Suprapubic skin (tissue), 4 donors: Measurements from ENCODE around the gene PRXL2B. TPM values are rescaled to one million over a fixed set of nuclear protein-coding genes. Genes with fewer than 3 reads are reported as not detected.

Experiments used
- DNase-seq, 2 donors: peaks; one replicate each; pipeline ENCODE4 v3.0.0-alpha.2; 2019; ENCODE audit warnings: low spot score in 2 of 2
- H3K27ac ChIP-seq: fragments of 200-600 bp; sonication (generic); one replicate; pipeline ENCODE4 v1.5.1; 2019
- H3K27me3 ChIP-seq: fragments of 200-600 bp; sonication (generic); one replicate; pipeline ENCODE4 v1.5.1; 2019
- H3K36me3 ChIP-seq: fragments of 200-600 bp; sonication (generic); one replicate; pipeline ENCODE4 v1.5.1; 2019
- H3K4me1 ChIP-seq: fragments of 200-600 bp; sonication (generic); one replicate; pipeline ENCODE4 v1.5.1; 2019
- H3K4me3 ChIP-seq: fragments of 200-600 bp; sonication (generic); one replicate; pipeline ENCODE4 v1.5.1; 2019; ENCODE audit warnings: mild to moderate bottlenecking
- H3K9me3 ChIP-seq: fragments of 200-600 bp; sonication (generic); one replicate; pipeline ENCODE4 v1.5.1; 2019
- CTCF ChIP-seq, 2 donors: fragments of 200-600 bp in 1 of 2; fragments of 450-650 bp in 1 of 2; sonication (generic) in 1 of 2; IDR thresholded peaks; one replicate each; pipeline ENCODE4 v1.5.1; 2016 to 2019; ENCODE audit warnings: antibody characterized with exemption in 2 of 2, mild to moderate bottlenecking in 1 of 2, moderate library complexity in 1 of 2
- EP300 ChIP-seq: sonication (generic); formaldehyde crosslinking; IDR thresholded peaks from one replicate; pipeline ENCODE4 v1.6.1; 2017; ENCODE audit warnings: antibody characterized with exemption
- POLR2A ChIP-seq, 2 donors: fragments of 450-650 bp; IDR thresholded peaks; one replicate each; pipeline ENCODE4 v1.6.1; 2017; ENCODE audit warnings: antibody characterized with exemption in 2 of 2, mild to moderate bottlenecking in 2 of 2, moderate library complexity in 2 of 2
- POLR2AphosphoS5 ChIP-seq, 3 donors: sonication (generic); formaldehyde crosslinking; IDR thresholded peaks; one replicate each; pipeline ENCODE4 v1.6.1; 2017; ENCODE audit warnings: antibody characterized with exemption in 3 of 3
- WGBS: methylation state at CpG from one replicate; pipeline ENCODE4 v1.1.5; 2018; 5-methylcytosine and 5-hydroxymethylcytosine counted together
- total RNA-seq, 4 donors: library from RNA; depleted of rRNA; stranded (reverse); fragments of >200 nt; gene quantifications; one replicate each; pipeline ENCODE4 v1.1.0, GENCODE V29; 2016

The PRXL2B gene
- total RNA-seq, 4 donors from 2014 or later, result 9.7 to 16.3 (median 10.7) TPM

- Histone ChIP-seq H3K36me3 (no peaks in the 10 kb centered on the region), H3K4me3 (no peak overlapping the region), H3K9me3 (no peaks in the 10 kb centered on the region), H3K4me1 (peaks cover 48% of the 10 kb centered on the region), H3K27ac (no peak overlapping the region), H3K27me3 (peaks cover 20% of the 10 kb centered on the region)
- 31% methylated on average over 12 of the region's 39 CpGs for WGBS
- TF ChIP-seq EP300, result no peak
- no peak for TF ChIP-seq CTCF (IDR thresholded peaks at IDR 0.05)
- no peak for TF ChIP-seq POLR2A (IDR thresholded peaks at IDR 0.05)
- no peak for TF ChIP-seq POLR2AphosphoS5 (IDR thresholded peaks at IDR 0.05)
- no peak for DNase-seq
Observed at GRCh38 chr1:2540816-2541492, 45.6 kb upstream of the PRXL2B start.

DNA sequence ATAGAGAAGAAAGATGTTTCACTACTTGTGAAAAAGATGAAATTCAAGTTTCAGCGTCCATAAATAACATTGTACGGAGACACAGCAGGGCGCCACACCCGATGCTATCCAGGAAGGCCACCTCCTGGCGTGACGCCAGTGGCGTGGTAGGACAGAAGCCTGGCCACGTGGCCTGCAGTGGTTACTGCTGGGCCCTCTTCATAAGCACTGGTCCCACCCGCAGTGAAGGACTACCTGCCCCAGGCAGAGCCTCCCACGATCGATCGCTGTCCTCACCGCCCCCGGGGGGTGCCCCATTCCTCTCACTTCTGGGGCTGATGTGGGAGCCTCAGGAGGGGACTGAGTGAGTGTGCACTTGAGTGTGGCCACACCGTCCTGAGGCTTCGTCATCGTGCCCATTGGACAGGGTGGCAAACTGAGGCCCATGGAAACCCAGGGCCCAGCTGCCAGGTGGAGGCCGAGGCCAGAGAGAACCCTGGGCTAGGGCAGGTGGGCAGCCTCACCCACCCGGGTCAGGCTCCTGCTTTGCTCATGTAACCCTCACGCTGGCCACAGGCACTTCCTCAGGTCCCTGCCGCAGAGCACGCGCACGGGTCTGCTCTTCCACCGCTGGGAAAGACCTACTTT lies 44.8 kb upstream of the PRXL2B start:
- no peaks in the 10 kb centered on the region for H3K36me3 ChIP-seq
- DNase-seq, result no peak
- H3K27me3 ChIP-seq, result peaks cover 15% of the 10 kb centered on the region
- no peak overlapping the region for H3K4me3 ChIP-seq
- 59% methylated on average over 15 of the region's 25 CpGs for WGBS
- peaks cover 53% of the 10 kb centered on the region for H3K4me1 ChIP-seq
- no peak overlapping the region for H3K27ac ChIP-seq
- TF ChIP-seq POLR2AphosphoS5 (IDR thresholded peaks at IDR 0.05), result no peak
- no peak for TF ChIP-seq POLR2A (IDR thresholded peaks at IDR 0.05)
- TF ChIP-seq CTCF (IDR thresholded peaks at IDR 0.05), result no peak
- no peak for TF ChIP-seq EP300
- no peaks in the 10 kb centered on the region for H3K9me3 ChIP-seq

DNA sequence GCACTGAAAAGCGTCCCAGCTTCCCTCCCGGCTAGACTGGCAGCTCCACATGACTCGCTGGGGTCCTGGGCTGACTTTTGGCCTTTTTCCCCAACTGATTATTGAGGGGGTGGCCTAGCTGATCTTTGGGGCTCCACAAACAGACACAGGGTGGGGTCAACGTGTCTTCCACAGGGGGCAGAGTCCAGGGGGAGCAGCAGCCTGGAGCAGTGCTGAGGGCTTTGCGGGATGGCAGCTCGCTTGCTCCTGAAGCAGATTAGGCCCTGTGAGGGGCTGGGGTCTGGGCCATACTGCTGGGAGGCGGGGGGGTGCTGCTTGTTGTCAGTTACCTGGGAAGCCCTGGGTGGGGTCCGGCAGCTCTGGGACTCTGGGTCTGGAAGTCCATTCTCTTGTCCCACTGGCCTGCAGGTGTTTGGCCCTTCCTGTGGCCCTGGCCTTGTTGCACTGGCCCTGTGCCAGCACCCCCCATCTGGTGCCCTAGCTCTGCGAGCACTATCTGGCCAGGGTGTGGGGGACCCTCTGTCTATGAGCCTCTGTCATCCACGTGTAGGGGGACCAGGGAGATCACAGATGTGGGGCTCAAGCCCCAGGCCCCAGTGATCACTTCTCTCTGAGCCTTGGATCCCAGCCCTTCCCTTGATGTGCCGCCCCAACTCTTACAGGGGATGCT lies 44.2 kb upstream of the PRXL2B start:
- 72% methylated on average over 3 of the region's 11 CpGs for WGBS
- no peaks in the 10 kb centered on the region for H3K36me3 ChIP-seq
- H3K27me3 ChIP-seq, result peaks cover 15% of the 10 kb centered on the region
- no peaks in the 10 kb centered on the region for H3K9me3 ChIP-seq
- no peak for DNase-seq
- peaks cover 59% of the 10 kb centered on the region for H3K4me1 ChIP-seq
- no peak for TF ChIP-seq POLR2A (IDR thresholded peaks at IDR 0.05)
- no peak for TF ChIP-seq EP300
- no peak for TF ChIP-seq CTCF (IDR thresholded peaks at IDR 0.05)
- no peak for TF ChIP-seq POLR2AphosphoS5 (IDR thresholded peaks at IDR 0.05)
- no peak overlapping the region for H3K27ac ChIP-seq
- H3K4me3 ChIP-seq, result no peak overlapping the region

GRCh38 chr1:2543543-2544092 lies 43.0 kb upstream of the PRXL2B start:
- no peak overlapping the region for H3K27ac ChIP-seq
- peaks cover 15% of the 10 kb centered on the region for H3K27me3 ChIP-seq
- TF ChIP-seq POLR2AphosphoS5 (IDR thresholded peaks at IDR 0.05), result no peak
- WGBS, result 19% methylated on average over 13 of the region's 26 CpGs
- no peak for DNase-seq
- peaks cover 71% of the 10 kb centered on the region for H3K4me1 ChIP-seq
- no peaks in the 10 kb centered on the region for H3K9me3 ChIP-seq
- no peaks in the 10 kb centered on the region for H3K36me3 ChIP-seq
- H3K4me3 ChIP-seq, result no peak overlapping the region

DNA sequence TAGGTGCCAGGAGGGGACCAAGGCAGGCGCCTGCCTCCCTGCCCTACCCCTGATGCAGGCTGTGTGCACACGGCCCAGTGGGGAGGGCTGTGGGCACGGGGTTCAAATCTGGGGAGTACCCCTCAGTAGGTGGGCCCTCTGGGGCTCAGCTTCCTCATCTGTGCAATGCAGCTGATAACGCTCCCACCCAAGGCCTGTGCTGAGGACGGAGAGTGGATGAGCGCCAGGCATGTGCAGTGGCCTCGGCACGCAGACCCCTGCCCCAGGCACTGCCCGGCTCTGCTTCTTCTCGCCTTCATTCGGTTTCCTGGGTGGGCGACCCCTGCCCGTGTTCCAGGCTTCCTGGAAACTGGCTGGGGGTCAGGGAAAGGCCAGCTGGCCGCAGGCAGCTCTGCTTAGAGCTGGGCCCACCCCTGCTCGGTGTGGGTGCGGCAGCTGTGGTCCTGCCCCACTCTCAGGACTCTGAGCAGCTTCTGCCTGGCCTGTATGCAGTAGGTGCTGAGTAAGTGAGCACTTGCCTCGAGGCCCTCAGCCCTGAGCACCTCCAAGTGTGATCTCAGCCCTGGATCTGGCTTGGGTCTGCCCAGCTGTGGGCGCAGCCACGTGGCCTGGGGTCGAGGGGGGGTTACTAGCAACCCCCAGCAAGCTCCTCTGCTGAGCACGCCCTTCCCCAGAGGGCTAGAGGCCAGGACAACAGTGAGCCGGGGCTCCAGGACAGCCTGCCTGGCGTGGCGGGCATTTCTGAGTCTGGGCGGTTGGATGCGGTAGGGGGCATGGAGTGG lies 42.3 kb upstream of the PRXL2B start:
- Histone ChIP-seq H3K9me3 (no peaks in the 10 kb centered on the region), H3K4me3 (no peak overlapping the region), H3K36me3 (no peaks in the 10 kb centered on the region), H3K4me1 (peaks cover 78% of the 10 kb centered on the region), H3K27ac (no peak overlapping the region), H3K27me3 (peaks cover 15% of the 10 kb centered on the region)
- TF ChIP-seq EP300 (no peak), POLR2AphosphoS5 (IDR thresholded peaks at IDR 0.05) (no peak), CTCF (IDR thresholded peaks at IDR 0.05) (no peak), POLR2A (IDR thresholded peaks at IDR 0.05) (no peak)
- no peak for DNase-seq
- 54% methylated on average over 7 of the region's 26 CpGs for WGBS
